ENCODE results near the gene HDAC4. TPM values are rescaled to one million over a fixed set of nuclear protein-coding genes. Genes with fewer than 3 reads are reported as not detected.

The HDAC4 gene
- polyA plus RNA-seq, 3 donors, result 12.3 to 22.6 (median 14.5) TPM

DNA sequence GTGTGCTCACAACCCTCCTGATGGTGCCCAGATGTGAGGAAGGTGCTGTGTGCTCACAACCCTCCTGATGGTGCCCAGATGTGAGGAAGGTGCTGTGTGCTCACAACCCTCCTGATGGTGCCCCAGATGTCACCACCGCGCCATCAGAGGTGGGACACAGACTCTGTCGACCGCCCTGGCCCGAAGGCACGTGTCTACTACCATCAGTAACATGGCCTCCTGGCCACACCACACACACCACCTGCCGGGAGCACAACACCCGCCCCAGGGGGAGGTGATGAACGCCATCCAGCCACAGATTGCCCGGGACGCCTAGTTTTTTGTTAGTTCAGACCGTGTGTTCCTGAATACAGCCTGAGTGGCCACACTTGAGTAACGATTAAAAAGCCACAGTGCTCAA, 24.5 kb downstream of the HDAC4 start:
- DNase-seq (ENCODE audit: extremely low read depth in 1 of 11, low read depth in 9 of 11, low spot score in 4 of 11), result no peak

DNA sequence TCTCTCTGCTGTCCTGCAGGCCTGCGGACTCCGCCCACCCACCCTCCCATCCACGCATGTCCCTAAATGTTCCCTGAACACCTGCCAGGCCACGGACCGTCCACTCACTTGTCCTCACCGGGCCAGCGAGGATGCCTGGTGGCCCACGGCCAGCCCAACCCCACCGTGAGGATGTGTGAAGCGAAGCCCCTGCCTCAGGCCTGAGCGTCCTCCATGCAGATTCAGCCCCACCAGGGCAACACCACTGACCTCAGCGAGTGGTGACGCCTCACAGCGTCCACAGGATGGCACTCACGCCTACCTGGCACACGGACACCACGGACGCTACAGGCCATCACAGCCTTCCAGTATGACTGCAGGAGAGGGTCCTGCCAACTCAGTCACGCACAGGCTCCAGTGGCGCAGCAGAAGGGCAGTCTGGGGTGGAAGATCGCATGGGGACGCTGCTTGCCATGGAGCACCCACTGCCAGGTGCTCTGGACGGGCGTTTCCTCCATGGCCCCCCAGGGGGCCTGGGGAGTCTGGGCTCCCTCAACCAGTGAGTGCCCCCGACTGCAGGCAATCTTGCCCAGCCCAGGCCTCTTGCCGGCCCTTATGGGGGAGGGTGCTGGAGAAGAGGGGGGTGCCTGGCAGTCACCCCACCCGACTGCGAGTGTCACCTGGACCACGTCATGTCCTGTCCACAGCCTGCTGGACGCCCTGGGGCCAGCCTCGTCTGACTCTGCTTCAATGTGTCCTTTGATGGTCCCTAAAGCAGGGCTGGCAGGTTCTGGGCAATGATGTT, 25.4 kb downstream of the HDAC4 start:
- DNase-seq (ENCODE audit: extremely low read depth in 1 of 11, low read depth in 9 of 11, low spot score in 4 of 11), result no peak

DNA sequence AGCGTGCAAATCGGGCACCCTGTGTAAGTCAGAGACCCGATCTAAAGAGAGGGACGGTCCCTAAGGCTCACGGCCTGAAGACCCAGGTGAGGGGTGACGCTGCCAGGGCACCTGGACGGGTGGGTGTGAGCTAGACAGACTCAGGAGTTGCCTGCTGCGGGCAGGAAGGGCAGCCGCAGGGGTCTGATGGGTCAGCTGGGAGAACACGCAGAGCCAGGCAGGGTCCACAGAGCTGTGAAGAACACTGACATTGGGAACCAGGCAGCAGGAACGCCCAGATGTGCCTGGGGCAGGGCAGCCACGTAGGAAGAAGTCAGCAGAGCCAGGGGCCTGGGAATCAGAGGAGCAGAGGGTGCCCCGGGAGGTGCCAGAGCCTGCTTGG, 25.9 kb downstream of the HDAC4 start:
- DNase-seq (ENCODE audit: extremely low read depth in 1 of 11, low read depth in 9 of 11, low spot score in 4 of 11), result no peak

DNA sequence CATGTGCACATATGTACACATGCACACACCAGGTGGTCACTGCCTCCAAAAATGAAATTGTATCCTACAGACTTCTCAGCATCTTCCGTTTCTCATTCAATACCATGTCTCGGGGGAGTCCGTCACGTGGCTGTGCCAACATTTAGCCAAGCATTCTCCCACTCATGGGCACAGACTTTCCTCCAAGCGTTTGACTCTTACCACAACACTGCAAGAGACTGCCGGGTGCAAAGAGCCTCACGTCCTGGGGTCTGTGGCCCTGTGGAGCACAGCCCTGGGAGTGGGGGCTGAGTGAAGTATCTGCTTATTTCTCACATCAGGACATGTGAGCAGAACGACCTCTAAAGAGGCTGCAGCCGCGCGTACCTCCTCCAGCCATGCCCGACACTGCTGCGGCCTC, 28.0 kb downstream of the HDAC4 start:
- no peak for DNase-seq (ENCODE audit: extremely low read depth in 1 of 11, low read depth in 9 of 11, low spot score in 4 of 11)

DNA sequence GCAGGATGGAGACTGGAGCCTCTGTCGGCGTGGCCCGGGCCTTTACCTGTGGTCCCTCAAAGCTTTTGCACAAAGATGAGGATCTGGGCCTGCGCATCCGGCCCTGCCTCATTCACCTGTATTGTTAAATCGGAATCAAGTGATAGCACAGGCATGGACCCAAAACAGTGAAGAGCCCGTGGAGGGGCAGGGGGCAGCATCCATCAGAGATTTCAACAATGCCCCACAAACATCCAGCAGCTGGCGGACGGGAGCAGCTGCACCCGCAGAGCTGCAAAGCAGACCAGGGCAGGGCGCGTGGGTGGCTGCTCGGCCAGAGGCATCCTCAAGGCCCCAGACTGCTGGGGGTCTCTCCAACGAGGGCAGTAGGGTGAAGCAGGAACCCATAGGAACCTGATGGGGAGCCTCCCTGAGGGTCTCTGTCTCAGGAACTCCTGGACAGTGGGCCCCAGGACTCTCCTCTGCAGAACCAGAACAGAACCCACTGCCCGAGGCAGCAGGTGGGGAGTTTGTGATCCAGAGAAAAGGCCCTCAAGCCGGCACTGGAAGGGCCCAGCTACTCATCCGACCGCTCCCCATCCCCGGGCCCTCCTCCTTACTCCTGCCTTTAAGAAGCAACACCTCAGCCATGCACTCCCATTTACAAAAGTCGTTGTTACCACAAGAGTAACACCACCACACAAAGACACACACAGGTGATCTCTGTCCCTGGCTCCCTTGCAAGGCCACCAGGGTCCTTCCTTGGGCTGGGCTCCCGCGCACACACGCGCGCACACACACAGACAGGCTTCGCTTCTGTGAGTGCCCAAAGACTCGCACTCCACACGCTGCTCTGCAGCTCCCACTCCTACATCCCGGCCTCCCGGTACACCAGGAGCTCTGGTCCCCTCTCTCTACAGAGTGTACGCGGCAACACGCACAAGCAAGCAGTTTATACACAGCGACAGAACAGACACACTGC, 28.8 kb downstream of the HDAC4 start:
- DNase-seq (ENCODE audit: extremely low read depth in 1 of 11, low read depth in 9 of 11, low spot score in 4 of 11), result no peak

DNA sequence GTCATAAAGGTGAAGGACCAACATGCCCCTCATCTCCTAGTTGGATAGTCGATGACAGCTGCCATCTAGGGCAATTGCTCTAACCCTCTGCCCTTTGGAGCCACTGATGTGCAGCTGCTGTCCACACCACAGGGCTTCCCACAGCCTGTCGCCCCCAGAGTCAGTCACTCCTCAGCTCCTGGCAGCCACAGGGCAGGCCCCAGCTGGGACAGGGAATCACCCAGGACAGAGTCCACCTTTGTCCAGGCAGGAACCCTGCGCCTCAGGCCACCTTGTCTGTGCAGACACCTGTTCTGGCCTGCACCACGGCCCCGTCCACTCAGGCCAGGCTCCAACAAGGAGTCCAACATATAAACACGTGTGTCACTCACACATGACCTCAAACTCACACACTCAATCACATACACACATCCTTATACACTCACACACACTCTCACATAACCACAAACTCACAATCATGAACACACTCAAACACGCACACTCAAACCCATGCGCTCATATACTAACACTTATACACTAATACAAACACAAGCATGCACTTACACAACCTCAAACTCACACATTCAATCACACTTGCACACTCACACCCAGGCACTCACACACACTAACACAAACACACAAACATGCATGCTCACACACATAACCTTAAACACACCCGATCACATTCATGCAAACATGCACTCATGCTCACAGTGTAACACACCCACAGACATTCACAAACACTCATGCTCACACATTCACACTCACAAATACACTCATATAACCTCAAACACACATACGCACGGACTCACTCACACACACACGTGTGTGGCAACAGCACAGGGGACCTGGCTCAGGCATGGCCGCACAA, 29.7 kb downstream of the HDAC4 start:
- no peak for DNase-seq (ENCODE audit: extremely low read depth in 1 of 11, low read depth in 9 of 11, low spot score in 4 of 11)

DNA sequence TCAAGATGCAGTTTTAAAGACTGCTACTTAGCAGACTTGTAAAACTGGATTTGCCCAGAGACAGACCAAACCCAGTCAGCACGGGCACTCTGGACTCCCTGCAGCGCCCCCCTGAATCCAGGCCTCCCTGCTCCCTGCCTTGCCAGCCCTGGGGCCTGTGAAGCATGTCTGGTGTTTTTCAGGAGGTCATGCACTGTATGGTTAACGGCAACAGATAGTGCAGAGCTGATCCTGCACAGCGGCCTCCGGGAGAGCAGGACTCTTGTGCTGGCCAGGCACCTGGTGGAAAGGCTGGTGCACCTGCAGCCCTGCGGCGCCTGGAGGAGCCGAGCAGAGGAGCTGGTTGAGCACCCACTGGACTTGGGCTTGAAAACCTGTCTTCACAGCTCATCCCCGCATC, 30.4 kb downstream of the HDAC4 start:
- DNase-seq (ENCODE audit: extremely low read depth in 1 of 11, low read depth in 9 of 11, low spot score in 4 of 11), result no peak

DNA sequence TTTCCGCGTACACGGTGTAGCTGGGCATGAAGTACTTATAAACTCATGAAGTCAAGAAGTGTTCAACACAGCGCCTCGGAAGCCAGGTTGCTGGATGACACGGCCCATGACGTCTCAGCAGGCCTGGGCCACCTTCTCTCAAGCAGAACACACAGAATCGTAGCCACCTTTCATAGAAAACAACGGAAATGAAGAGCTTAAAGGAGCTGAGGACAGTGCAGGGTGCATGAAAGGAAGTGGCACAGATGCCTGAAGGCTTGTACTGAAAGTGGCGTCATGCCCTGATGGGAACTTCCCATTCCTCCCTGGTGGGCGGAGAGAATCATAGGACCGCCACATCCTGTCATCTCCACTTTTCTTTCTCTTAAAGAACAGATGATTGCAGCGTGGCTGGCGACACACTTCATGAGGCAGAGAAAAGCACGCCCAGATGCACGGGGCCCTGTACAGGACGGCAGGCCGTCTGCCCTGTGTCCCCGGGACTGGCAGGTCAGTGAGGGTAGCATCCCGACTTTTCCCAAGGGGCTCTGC, 31.1 kb downstream of the HDAC4 start:
- DNase-seq (ENCODE audit: extremely low read depth in 1 of 11, low read depth in 9 of 11, low spot score in 4 of 11), result no peak

DNA sequence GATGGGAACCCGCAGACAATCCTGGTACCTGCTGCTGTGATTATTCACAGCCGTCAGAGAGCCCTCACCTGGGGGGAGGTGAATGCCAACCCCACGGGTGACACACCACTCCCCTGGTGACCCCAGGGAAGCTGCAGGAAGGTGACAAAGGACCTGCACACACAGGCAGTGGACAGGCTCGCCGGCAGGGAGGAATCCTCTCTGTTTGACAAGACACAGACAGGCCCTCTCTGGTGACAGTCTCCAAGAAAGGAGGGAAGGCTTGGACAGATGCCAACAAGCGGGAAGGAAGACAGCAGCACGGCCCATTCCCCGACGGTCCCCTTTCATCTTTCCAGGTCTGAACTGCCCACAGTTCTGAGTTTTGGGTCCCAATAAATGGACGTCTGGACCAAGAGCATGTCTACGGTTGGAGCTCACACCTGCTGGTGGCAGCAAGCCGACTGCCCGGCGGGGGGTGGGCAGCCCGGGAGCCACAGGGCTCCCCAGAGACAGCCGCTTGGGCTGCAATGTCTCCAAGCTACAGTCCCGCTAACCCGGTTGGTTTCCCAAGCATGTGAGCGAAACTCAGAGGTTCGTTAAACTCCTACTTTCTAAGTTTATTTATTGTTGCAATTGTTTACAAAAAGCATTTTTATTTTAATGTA, 31.8 kb downstream of the HDAC4 start:
- DNase-seq (ENCODE audit: extremely low read depth in 1 of 11, low read depth in 9 of 11, low spot score in 4 of 11), result no peak

DNA sequence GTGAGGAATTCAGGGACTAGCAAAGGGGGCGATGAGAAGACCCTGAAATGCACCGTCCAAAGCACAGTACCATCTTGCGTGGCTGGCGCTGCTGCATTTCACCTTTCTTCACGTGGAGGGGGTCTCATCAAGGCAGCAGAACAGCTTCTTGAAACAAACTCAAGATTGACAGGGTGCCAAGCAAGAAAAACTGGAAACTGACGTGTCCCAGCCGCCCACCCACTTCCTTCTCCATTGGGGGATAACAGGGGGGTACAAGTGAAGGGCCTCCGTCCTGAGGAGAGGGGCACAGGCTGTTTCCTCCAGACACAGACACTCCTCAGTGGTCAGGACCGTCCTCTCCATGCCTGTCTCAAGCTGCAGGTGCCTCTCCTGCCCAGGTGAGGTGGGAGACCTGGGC, 32.5 kb downstream of the HDAC4 start:
- no peak for DNase-seq (ENCODE audit: extremely low read depth in 1 of 11, low read depth in 9 of 11, low spot score in 4 of 11)

DNA sequence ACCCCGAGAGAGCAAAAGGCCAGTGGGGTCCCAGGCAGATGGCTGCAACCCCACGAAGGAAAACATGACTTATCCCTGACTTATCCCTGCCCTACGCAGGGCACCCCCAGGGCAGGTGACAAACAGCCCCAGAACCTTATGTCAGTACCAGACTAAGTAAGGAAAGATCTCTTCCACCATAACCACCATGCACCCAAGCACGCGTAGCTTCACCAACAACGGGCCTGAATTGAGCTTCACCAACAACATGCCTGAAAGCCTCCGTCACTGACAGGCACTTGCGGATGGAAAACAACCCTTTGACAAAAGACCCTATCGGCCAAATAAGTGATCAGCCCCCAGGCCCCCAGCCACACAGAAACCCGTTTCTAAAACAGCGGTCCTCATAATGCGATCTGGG, 34.1 kb downstream of the HDAC4 start:
- DNase-seq (ENCODE audit: extremely low read depth in 1 of 11, low read depth in 9 of 11, low spot score in 4 of 11), result no peak

DNA sequence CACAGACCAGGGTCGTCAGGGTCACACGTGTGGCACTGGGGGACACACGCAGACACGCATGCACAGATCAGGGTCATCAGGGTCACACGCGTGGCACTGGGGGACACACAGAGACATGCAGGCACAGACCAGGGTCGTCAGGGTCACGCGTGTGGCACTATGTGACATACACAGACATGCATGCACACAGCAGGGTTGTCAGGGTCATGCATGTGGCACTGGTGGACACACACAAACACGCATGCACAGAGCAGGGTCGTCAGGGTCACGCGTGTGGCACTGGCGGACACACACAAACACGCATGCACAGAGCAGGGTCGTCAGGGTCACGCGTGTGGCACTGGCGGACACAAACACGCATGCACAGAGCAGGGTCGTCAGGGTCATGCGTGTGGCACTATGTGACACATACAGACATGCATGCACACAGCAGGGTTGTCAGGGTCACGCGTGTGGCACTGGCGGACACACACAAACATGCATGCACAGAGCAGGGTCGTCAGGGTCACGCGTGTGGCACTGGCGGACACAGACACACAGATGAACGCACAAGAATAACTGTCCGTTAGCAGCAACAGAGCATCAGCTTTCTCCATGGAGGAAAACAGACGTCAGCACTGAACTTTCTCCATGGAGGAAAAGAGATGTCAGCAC, 34.9 kb downstream of the HDAC4 start:
- DNase-seq (ENCODE audit: extremely low read depth in 1 of 11, low read depth in 9 of 11, low spot score in 4 of 11), result no peak

DNA sequence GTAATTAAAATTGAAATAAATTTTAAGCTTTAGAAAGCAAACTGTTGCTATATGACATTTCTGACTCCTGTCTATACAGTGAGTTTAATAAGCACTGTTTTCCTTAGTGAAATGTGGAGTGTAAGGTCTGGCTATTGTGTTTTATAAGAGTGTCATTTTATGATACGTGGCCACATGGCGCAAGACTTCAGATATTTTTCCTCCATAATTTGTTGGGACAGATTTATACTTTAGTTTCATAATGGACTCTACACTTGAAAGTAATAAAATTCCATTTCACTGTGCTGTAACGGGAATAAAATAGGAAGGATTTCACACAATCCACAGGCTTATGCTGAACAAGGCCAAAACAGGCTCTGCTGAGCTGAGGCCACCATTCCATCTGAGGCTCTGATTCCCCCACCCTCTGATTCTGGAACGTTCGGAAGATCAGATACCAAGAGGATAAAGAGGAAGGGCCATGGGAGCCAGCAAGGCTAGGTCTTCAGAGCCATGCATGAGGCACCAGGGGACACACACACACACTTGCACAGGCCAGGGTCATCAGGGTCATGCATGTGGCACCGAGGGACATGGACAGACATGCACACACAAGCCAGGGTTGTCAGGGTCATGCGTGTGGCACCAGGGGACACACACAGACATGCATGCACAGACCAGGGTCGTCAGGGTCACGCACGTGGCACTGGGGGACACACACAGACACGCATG, 35.6 kb downstream of the HDAC4 start:
- no peak for DNase-seq (ENCODE audit: extremely low read depth in 1 of 11, low read depth in 9 of 11, low spot score in 4 of 11)

DNA sequence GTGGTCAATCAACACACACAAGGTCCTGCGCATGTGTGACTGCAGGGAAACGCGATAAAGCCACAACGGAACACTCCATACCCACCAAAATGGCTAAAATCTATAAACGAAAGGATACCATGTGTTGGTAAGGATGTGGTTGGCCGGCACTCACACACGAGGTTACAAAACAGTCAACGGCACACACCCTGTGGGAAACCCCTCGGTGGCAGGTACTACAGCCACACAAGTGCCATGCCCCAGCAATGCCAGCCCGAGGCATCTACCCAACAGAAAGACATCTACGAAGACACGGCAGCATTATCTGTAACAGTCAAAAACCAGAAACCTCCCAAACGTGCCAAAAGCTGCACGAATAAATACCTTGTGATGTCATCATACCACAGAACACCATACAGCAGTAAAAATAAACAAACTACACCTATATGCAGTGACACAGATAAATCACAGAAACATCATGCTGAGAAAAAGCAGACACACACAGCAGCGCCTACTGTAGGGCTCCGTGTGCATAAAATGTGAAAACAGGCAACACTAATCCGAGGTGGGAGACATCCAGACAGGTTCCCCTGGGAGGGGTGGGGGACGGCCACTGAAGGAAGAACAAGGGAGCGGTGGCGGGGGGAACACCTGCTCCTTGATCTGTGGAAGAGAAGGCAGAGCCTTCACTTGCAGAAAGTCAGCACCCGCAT, 36.7 kb downstream of the HDAC4 start:
- DNase-seq (ENCODE audit: extremely low read depth in 1 of 11, low read depth in 9 of 11, low spot score in 4 of 11), result no peak

DNA sequence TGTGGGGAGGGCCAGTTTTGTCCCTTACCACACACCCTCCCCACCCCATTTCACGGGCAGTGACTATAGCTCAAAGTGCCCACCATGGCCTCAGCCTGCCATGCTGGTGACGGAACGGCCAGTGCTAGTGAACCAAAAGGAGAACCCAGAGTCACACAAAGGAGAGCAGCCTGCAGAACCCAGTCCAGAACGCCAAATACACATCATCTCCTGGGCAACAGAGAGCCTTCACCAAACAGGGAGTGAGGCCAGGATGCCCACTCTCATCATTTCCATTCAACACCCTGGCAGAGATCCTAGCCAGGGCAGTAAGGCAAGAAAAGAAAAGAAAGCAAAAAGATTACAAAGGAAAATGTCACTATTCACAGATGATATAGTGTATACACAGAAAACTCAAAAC, 38.3 kb downstream of the HDAC4 start:
- DNase-seq (ENCODE audit: extremely low read depth in 1 of 11, low read depth in 9 of 11, low spot score in 4 of 11), result no peak

DNA sequence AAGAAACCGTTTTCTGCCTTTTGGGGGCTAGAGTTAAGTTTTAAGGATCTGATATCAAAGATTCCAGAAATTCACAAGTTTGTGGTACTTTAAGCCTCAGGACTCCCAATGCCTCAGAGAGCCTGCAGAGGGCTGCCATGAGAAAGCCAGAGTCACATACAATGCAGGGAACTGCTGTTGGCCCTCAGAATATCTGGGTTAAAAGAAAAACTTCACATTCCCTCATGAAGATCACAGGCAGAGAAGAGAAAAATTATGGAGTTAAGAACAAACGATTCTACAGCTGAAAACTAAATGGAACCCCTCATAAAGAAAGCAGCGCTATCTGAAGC, 39.5 kb downstream of the HDAC4 start:
- no peak for DNase-seq (ENCODE audit: extremely low read depth in 1 of 11, low read depth in 9 of 11, low spot score in 4 of 11)
